ENCODE measurements around the gene SCT. TPM values are rescaled to one million over a fixed set of nuclear protein-coding genes. Genes with fewer than 3 reads are reported as not detected.

SCT gene
- total and polyA plus RNA-seq, 4 donors = not detected

GRCh38 chr11:623349-623869 lies 3.6 kb downstream of the SCT start:
- no peak overlapping the region for H3K9ac ChIP-seq (ENCODE audit: low read depth in 1 of 2, low read length in 2 of 2)
- no peaks in the 10 kb centered on the region for H3K9me3 ChIP-seq (ENCODE audit: control insufficient read depth in 4 of 4, low read length in 3 of 4)
- H3K4me3 ChIP-seq (ENCODE audit: low read depth in 1 of 3, low read length in 3 of 3) = no peak overlapping the region
- H3K27ac ChIP-seq (ENCODE audit: low read depth in 1 of 2, low read length in 2 of 2) = no peak overlapping the region
- 80% methylated on average over 15 of the region's 15 CpGs for WGBS
- peaks cover 0 to 3% (median 2%) of the 10 kb centered on the region in 4 donors for H3K36me3 ChIP-seq (ENCODE audit: control insufficient read depth in 4 of 4, insufficient read depth in 3 of 4, low read depth in 1 of 4, low read length in 3 of 4)
- H3K27me3 ChIP-seq (ENCODE audit: control insufficient read depth in 4 of 4, insufficient read depth in 4 of 4, low read length in 3 of 4) = no peaks in the 10 kb centered on the region
- no peak for DNase-seq (ENCODE audit: low spot score)
- TF ChIP-seq YY1 (IDR thresholded peaks at IDR 0.05) (no peak), CTCF (IDR thresholded peaks at IDR 0.05; ENCODE audit: low read depth, low read length, missing input control) (no peak), EGR1 (IDR thresholded peaks at IDR 0.05; ENCODE audit: low read depth in 2 of 2) (no peak), REST (IDR thresholded peaks at IDR 0.05) (no peak), RAD21 (IDR thresholded peaks at IDR 0.05) (no peak), JUND (IDR thresholded peaks at IDR 0.05) (no peak), FOXA1 (IDR thresholded peaks at IDR 0.05) (no peak), MAX (IDR thresholded peaks at IDR 0.05) (no peak), HNF4A (conservative IDR thresholded peaks at IDR 0.05) (no peak)
- H3K4me1 ChIP-seq (ENCODE audit: control insufficient read depth in 4 of 4, insufficient read depth in 4 of 4, low read length in 3 of 4) = peaks cover 4 to 21% (median 10%) of the 10 kb centered on the region in 4 donors

GRCh38 chr11:621838-622237 lies 5.1 kb downstream of the SCT start:
- Histone ChIP-seq H3K9ac (ENCODE audit: low read depth in 1 of 2, low read length in 2 of 2) (no peak overlapping the region), H3K4me1 (ENCODE audit: control insufficient read depth in 4 of 4, insufficient read depth in 4 of 4, low read length in 3 of 4) (peaks cover 4 to 23% (median 12%) of the 10 kb centered on the region in 4 donors), H3K36me3 (ENCODE audit: control insufficient read depth in 4 of 4, insufficient read depth in 3 of 4, low read depth in 1 of 4, low read length in 3 of 4) (peaks cover 0 to 5% (median 2%) of the 10 kb centered on the region in 4 donors), H3K27ac (ENCODE audit: low read depth in 1 of 2, low read length in 2 of 2) (no peak overlapping the region), H3K27me3 (ENCODE audit: control insufficient read depth in 4 of 4, insufficient read depth in 4 of 4, low read length in 3 of 4) (no peaks in the 10 kb centered on the region), H3K4me3 (ENCODE audit: low read depth in 1 of 3, low read length in 3 of 3) (no peak overlapping the region), H3K9me3 (ENCODE audit: control insufficient read depth in 4 of 4, low read length in 3 of 4) (no peaks in the 10 kb centered on the region)
- WGBS = 89% methylated on average over 27 of the region's 27 CpGs
- no peak for TF ChIP-seq ZBTB33 (IDR thresholded peaks at IDR 0.05)
- no peak for TF ChIP-seq GABPA (IDR thresholded peaks at IDR 0.05 in 1 of 2, conservative IDR thresholded peaks at IDR 0.05 in 1 of 2)
- no peak for TF ChIP-seq SP1 (IDR thresholded peaks at IDR 0.05)
- no peak for TF ChIP-seq HNF4A (conservative IDR thresholded peaks at IDR 0.05)
- TF ChIP-seq FOXA2 (IDR thresholded peaks at IDR 0.05) = no peak
- no peak for TF ChIP-seq EGR1 (IDR thresholded peaks at IDR 0.05; ENCODE audit: low read depth in 2 of 2)
- no peak for TF ChIP-seq CTCF (IDR thresholded peaks at IDR 0.05; ENCODE audit: low read depth, low read length, missing input control)
- TF ChIP-seq JUND (IDR thresholded peaks at IDR 0.05) = no peak
- no peak for DNase-seq (ENCODE audit: low spot score)
